Measurements from ENCODE around the gene MEG3.

DNA sequence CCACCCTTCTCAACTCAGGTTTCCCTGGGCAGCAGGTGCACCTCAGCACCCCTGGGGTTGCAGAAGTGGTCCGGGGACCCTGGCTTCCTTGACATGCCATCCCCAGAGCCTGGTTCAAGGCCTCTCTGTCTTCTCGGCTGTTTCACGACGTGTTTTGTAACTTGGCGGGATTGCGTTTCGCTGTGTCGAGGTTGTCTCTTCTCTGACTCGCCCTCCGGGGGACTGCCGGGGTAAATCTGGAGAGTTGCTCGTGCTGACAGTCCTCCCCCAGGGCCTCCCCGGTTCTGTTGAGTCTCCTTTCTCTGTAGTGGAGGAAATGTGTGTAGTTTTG lies 25.6 kb downstream of the MEG3 start:
- no peak for TF ChIP-seq POLR2A (IDR thresholded peaks at IDR 0.05)
- TF ChIP-seq, protein P1, sequence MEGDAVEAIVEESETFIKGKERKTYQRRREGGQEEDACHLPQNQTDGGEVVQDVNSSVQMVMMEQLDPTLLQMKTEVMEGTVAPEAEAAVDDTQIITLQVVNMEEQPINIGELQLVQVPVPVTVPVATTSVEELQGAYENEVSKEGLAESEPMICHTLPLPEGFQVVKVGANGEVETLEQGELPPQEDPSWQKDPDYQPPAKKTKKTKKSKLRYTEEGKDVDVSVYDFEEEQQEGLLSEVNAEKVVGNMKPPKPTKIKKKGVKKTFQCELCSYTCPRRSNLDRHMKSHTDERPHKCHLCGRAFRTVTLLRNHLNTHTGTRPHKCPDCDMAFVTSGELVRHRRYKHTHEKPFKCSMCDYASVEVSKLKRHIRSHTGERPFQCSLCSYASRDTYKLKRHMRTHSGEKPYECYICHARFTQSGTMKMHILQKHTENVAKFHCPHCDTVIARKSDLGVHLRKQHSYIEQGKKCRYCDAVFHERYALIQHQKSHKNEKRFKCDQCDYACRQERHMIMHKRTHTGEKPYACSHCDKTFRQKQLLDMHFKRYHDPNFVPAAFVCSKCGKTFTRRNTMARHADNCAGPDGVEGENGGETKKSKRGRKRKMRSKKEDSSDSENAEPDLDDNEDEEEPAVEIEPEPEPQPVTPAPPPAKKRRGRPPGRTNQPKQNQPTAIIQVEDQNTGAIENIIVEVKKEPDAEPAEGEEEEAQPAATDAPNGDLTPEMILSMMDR (IDR thresholded peaks at IDR 0.05): no peak

Data from tibial nerve (tissue), 3 donors.